Hepatocyte (in vitro differentiated cells): ENCODE data around the gene CALR. TPM values are rescaled to one million over a fixed set of nuclear protein-coding genes. Genes with fewer than 3 reads are reported as not detected.

ENCODE experiments used
- DNase-seq: peaks from one replicate; pipeline ENCODE4 v3.0.0-alpha.2; 2016; ENCODE audit warnings: low spot score
- H2AFZ ChIP-seq: fragments of 200-600 bp; sonication (generic); 2 replicates; pipeline ENCODE4 v1.6.0; 2016; ENCODE audit warnings: antibody characterized with exemption, mild to moderate bottlenecking
- H3K27ac ChIP-seq: fragments of 200-600 bp; sonication (generic); 2 replicates; pipeline ENCODE4 v1.5.1; 2016; ENCODE audit warnings: mild to moderate bottlenecking
- H3K27me3 ChIP-seq: fragments of 200-600 bp; sonication (generic); 2 replicates; pipeline ENCODE4 v1.6.1; 2016
- H3K36me3 ChIP-seq: fragments of 200-600 bp; sonication (generic); replicated peaks from 2 replicates; pipeline ENCODE4 v1.5.1; 2016; ENCODE audit warnings: low read depth; ENCODE audit not compliant: insufficient read depth
- H3K4me1 ChIP-seq: fragments of 200-600 bp; sonication (generic); 2 replicates; pipeline ENCODE4 v1.5.1; 2016; ENCODE audit warnings: mild to moderate bottlenecking, moderate library complexity; ENCODE audit not compliant: insufficient read depth
- H3K4me2 ChIP-seq: fragments of 200-600 bp; sonication (generic); 2 replicates; pipeline ENCODE4 v1.6.0; 2016
- H3K4me3 ChIP-seq: fragments of 200-600 bp; sonication (generic); 2 replicates; pipeline ENCODE4 v1.5.1; 2016; ENCODE audit warnings: mild to moderate bottlenecking
- H3K79me2 ChIP-seq: fragments of 200-600 bp; sonication (generic); 2 replicates; pipeline ENCODE4 v1.6.0; 2017; ENCODE audit warnings: mild to moderate bottlenecking
- H3K9me2 ChIP-seq: fragments of 200-600 bp; sonication (generic); replicated peaks from 2 replicates; pipeline ENCODE4 v1.6.0; 2017; ENCODE audit warnings: mild to moderate bottlenecking; ENCODE audit not compliant: insufficient read depth
- H3K9me3 ChIP-seq: fragments of 200-600 bp; sonication (generic); 2 replicates; pipeline ENCODE4 v1.5.1; 2016; ENCODE audit warnings: low read depth, mild to moderate bottlenecking
- H4K20me1 ChIP-seq: fragments of 200-600 bp; sonication (generic); 2 replicates; pipeline ENCODE4 v1.6.0; 2016; ENCODE audit warnings: mild to moderate bottlenecking; ENCODE audit not compliant: insufficient read depth, poor library complexity, severe bottlenecking
- EZH2 ChIP-seq: fragments of 200-600 bp; sonication (generic); IDR thresholded peaks from 2 replicates; pipeline ENCODE4 v1.6.1; 2016; ENCODE audit warnings: antibody characterized with exemption, mild to moderate bottlenecking, borderline replicate concordance
- EZH2phosphoT487 ChIP-seq: fragments of 200-600 bp; sonication (generic); IDR thresholded peaks from one replicate; pipeline ENCODE4 v1.6.1; 2018; ENCODE audit warnings: antibody characterized with exemption, mild to moderate bottlenecking, low read depth, moderate library complexity; ENCODE audit not compliant: unreplicated experiment, severe bottlenecking
- WGBS: methylation state at CpG from one replicate; pipeline ENCODE4 v1.1.6; 2016; ENCODE audit warnings: low lambda C conversion rate; ENCODE audit errors: missing lambda C conversion rate; 5-methylcytosine and 5-hydroxymethylcytosine counted together
- polyA plus RNA-seq: library from polyadenylated mRNA; unstranded; fragments of >200 nt; fragmentation: Nextera tagmentation; extraction: Ambion mirVana; gene quantifications from 2 replicates; pipeline ENCODE4 v1.2.1, GENCODE V29; 2016
- total RNA-seq: library from RNA; depleted of rRNA; stranded (reverse); fragments of >200 nt; gene quantifications from 2 replicates; pipeline ENCODE4 v1.2.3, GENCODE V29; 2014
- TF ChIP-seq, protein P1 (sequence below): fragments of 200-600 bp; sonication (generic); IDR thresholded peaks from 2 replicates; pipeline ENCODE4 v1.5.1; 2016; ENCODE audit warnings: antibody characterized with exemption, mild to moderate bottlenecking; ENCODE audit not compliant: poor library complexity

CALR gene
- total and polyA plus RNA-seq, 2 experiments from 2014 or later: 915 to 1,414 TPM

DNA sequence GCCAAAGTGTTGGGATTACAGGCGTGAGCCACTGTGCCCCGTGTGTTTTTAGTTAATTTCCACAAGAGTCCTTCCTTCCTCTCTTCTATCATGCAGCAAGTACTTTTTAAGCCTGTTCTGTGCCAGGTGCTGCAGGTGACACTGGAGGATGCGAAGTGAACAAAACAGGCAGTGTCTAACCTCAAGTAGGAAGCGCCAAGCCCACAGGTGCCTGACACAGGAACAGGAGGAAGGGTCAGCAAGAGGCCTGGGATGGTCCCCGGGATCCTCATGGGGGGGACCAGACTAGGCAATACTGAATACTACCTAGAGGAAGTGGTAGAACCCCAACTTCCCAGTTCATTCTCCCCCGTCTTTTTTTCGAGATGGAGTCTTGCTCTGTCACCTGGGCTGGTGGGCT lies 1.8 kb upstream of the CALR start:
- H3K4me1 ChIP-seq: peaks cover 23% of the 10 kb centered on the region
- H3K79me2 ChIP-seq: peaks cover 50% of the 10 kb centered on the region
- DNase-seq: no peak
- H2AFZ ChIP-seq: no peak overlapping the region
- H3K9me3 ChIP-seq: no peaks in the 10 kb centered on the region
- peaks cover 28% of the 10 kb centered on the region for H4K20me1 ChIP-seq
- TF ChIP-seq EZH2 (no peak), EZH2phosphoT487 (no peak)
- TF ChIP-seq, protein P1, sequence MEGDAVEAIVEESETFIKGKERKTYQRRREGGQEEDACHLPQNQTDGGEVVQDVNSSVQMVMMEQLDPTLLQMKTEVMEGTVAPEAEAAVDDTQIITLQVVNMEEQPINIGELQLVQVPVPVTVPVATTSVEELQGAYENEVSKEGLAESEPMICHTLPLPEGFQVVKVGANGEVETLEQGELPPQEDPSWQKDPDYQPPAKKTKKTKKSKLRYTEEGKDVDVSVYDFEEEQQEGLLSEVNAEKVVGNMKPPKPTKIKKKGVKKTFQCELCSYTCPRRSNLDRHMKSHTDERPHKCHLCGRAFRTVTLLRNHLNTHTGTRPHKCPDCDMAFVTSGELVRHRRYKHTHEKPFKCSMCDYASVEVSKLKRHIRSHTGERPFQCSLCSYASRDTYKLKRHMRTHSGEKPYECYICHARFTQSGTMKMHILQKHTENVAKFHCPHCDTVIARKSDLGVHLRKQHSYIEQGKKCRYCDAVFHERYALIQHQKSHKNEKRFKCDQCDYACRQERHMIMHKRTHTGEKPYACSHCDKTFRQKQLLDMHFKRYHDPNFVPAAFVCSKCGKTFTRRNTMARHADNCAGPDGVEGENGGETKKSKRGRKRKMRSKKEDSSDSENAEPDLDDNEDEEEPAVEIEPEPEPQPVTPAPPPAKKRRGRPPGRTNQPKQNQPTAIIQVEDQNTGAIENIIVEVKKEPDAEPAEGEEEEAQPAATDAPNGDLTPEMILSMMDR: no peak
- no peak overlapping the region for H3K4me3 ChIP-seq
- no peaks in the 10 kb centered on the region for H3K27me3 ChIP-seq
- no peaks in the 10 kb centered on the region for H3K36me3 ChIP-seq
- no peak overlapping the region for H3K4me2 ChIP-seq
- 92% methylated on average over 7 of the region's 7 CpGs for WGBS
- no peak overlapping the region for H3K27ac ChIP-seq
- no peaks in the 10 kb centered on the region for H3K9me2 ChIP-seq

DNA sequence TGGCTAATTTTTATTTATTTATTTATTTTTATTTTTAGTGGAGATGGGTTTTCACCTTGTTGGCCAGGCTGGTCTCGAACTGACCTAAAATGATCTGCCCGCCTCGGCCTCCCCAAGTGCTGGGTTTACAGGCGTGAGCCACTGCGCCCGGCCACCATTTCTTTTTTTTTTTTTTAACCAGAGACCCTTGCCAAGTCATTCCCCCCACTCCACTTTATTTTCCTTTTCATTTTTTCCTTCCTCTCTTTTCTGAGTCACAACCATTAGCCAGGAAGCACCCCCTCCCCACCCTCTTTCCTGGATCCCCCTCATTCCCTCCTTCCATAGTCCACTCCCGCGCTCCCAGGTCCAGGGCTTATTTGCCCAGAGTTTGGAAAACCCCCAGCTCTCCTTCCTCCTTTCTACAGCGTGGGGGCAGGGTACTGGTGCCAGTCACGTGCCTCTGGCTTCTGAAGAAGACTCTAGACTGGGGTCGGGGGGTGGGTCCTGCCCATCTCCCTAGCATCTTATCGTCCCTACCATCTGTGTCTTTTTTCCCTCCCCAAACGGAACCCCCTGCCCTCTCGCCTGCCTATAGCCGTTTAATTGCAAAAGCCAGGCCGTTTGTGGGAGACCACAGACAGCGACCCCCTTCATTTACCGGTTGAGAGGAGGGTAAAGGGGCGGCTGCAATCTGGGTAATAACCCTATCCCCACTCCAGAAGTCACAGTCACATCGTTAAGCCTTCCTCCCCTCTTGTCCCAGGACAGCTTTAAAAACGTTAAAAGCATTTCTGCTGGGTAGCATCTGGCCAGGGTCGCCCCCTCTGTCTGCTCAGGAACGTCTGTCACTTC lies 1.1 kb upstream of the CALR start:
- H3K9me3 ChIP-seq: no peaks in the 10 kb centered on the region
- H3K4me1 ChIP-seq: peaks cover 31% of the 10 kb centered on the region
- H3K79me2 ChIP-seq: peaks cover 50% of the 10 kb centered on the region
- peaks cover 28% of the 10 kb centered on the region for H4K20me1 ChIP-seq
- H2AFZ ChIP-seq: peak overlapping the region; percentile 53
- TF ChIP-seq EZH2phosphoT487 (no peak), EZH2 (no peak)
- TF ChIP-seq, protein P1: no peak
- H3K9me2 ChIP-seq: no peaks in the 10 kb centered on the region
- no peaks in the 10 kb centered on the region for H3K27me3 ChIP-seq
- H3K27ac ChIP-seq: peak overlapping the region; percentile 30
- DNase-seq: peak; percentile 60
- H3K4me3 ChIP-seq: peak overlapping the region; percentile 17
- H3K36me3 ChIP-seq: no peaks in the 10 kb centered on the region
- 32% methylated on average over 23 of the region's 23 CpGs for WGBS
- peak overlapping the region; percentile 83 for H3K4me2 ChIP-seq

DNA sequence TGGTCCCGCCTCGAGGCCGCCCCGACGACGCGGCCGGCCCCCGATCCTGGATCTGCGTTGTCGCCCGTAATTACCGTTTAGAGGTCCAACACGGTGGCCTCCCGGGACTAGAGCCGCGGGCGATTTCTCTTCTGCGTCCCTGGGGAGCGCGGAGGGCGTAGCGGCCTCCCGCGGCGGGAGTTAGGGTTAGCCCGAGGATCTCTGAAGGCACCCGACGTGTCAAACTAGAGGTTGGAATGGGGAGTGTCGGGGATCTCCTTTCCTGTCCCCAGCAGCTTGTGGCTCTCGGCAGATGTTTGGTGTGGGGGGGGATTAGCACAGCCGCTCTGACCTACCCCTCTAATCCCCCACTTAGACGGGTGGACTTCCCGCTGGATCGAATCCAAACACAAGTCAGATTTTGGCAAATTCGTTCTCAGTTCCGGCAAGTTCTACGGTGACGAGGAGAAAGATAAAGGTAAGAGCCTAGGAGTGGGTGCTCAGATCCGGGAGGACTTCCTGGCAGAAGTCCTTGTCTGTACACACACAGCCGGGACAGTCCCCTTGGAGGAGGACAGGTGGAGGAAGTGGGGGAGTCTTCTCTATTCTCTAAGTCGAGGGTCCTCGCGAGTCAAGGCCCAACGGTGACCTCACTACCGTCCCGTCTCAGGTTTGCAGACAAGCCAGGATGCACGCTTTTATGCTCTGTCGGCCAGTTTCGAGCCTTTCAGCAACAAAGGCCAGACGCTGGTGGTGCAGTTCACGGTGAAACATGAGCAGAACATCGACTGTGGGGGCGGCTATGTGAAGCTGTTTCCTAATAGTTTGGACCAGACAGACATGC lies 581 bp downstream of the CALR start:
- DNase-seq: peak; percentile 65
- H3K79me2 ChIP-seq: peaks cover 48% of the 10 kb centered on the region

More for the DNA sequence above, 581 bp downstream of the CALR start:
- H3K36me3 ChIP-seq: no peaks in the 10 kb centered on the region
- peak overlapping the region; percentile 90 for H3K4me2 ChIP-seq
- H3K4me1 ChIP-seq: peaks cover 43% of the 10 kb centered on the region
- no peak overlapping the region for H2AFZ ChIP-seq
- no peak for TF ChIP-seq EZH2phosphoT487
- no peak for TF ChIP-seq EZH2
- TF ChIP-seq, protein P1: peak; percentile 17
- H3K9me2 ChIP-seq: no peaks in the 10 kb centered on the region
- 1% methylated on average over 54 of the region's 54 CpGs for WGBS
- peaks cover 36% of the 10 kb centered on the region for H4K20me1 ChIP-seq
- H3K9me3 ChIP-seq: no peaks in the 10 kb centered on the region
- H3K27me3 ChIP-seq: no peaks in the 10 kb centered on the region
- H3K27ac ChIP-seq: peak overlapping the region; percentile 81
- peak overlapping the region; percentile 56 for H3K4me3 ChIP-seq
